GM21526 (cell line): ENCODE measurements around the gene GIT1.

Experiments used
- ATAC-seq: cut with Tn5 transposase; IDR thresholded peaks from one replicate; pipeline ENCODE4 v1.9.1; 2021; ENCODE audit warnings: moderate library complexity; ENCODE audit not compliant: unreplicated experiment, low FRiP score

The GIT1 gene

DNA sequence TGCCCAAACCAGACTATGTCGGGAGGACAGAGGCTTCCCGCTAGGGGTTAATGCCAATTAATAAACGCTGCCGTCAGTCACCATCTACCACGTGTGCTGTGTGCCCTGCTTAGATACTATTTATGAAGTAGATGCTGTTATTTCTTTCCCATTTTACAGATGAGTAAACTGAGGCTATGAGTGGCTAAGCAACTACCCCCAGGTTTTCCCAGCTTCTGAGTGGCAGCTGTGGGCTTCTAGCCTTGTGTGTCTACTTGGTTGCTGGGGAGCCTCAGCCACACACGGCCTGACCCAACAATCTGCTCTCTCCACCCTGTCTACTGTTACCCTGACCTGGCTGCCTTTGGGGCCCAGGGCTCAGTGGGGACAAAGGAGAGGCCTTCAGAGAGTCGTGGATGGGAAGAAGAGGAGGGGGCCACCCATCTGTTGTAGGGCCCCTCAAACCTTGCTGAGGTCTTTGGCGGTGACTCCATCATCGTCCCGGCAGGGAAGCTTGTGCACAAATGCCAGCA is 7.1 kb downstream of the GIT1 start:
- ATAC-seq = no peak

DNA sequence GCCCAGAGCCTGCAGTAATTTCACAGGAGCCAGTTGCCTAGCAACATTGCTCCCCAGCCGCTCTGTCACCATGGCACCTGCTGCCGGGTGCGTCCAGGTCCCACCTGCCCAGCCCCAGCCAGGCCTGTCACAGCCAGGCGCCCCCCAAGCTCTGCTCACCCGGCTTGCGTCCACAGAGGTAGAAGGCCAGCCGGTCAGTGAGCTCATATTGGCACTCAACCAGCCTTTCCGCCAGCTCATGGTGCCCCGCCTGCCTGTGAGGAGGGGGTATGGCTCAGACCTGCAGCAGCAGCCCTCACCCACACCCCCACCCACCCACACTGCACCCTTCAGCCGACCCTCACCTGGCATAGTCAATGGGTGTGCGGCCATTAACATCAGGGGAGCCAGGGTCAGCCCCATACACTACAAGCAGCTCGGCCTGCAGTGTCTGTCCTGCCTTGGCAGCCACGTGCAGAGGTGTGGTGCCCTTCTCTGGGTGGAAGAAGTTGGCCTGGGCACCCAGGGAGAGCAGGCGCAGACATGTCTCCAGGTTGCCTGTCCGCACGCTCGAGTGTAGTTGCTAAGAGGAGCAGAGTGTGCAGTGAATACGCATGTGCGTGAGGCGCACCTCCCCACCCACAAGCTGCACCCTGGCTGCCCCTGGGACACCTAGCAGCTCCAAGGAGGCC is 7.7 kb downstream of the GIT1 start:
- no peak for ATAC-seq

DNA sequence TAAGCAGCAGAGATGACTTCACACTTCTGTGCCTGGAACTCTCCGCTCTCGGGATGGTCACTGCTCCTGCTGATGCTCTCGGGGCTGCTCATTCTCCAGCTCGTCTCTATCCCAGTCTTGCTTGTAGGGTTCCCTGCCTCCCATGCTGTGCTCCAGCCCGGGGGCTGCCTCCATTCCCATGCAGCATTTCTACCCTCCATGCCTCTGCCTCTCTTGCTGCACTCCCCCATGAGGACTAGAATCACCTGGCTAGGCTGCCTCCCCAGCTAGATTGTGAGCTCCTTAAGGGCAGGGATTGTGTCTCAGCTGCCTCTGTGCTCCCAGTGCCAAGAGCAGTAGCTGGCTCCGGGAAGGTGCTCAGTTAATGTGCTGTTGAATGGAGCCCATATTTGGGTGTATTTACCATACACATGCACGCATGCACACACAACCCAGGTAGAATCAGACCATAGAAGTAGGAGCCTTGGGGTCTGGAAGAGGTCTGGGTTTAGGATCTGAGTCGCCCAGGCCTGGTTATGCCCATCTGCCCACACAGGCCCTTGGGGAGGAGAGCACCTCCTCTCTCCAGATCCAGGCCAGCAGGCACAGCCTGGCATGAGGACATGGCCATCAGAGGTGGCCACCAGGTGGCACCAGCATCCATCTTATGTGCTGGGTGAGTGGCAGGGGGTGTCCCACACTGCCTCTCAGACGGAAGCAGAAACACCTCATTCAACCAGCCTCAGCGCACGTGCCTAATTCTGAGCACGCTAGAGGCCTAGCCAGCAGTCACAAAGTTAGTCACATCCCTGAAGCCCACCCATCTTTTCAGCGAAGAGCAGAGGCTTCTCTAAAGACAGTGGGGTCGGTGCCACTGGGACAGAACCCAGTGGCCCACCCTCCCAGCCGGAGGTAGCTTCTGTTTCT is 9.3 kb downstream of the GIT1 start:
- peak; percentile 52 for ATAC-seq

DNA sequence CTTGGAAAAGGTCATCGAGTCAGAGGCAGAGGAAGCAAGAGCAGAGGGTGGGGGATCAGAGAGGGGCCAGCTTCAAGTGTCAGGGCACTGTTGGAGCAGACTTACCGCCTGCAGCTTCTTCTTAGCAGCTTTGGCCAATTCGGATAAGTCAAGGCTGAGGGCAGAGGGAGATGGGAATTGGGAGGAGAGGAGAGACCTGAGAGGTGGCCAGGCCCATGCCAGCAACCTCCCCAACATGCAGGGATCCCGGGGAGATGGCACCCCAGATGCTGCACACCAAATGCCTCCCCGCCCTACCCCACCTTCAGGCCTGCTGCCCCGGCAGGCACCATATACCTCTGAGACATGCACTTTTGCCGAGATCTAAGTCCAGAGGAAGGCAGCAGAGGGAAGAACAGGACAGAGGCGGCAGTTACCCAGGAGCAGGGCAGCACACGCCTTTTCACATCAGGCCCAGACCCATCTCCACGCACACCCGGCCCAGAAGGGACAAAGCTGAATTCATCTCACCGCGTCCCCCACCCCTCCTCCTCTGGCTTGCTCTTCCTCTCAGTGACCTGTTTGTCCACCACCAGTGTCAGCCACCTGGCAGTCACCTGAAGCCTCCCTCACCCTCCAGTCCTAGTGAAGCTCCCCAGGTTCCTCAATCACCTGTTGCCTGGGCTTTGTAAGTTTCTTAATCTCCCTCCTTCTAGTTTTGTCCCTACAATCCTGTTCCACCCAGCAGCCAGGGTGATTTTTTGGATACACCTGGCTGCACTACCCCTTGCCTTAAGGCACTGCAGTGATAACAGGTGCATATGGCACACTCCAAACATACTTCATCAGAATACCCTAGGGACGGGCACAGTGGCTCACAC is 10.6 kb downstream of the GIT1 start:
- no peak for ATAC-seq

DNA sequence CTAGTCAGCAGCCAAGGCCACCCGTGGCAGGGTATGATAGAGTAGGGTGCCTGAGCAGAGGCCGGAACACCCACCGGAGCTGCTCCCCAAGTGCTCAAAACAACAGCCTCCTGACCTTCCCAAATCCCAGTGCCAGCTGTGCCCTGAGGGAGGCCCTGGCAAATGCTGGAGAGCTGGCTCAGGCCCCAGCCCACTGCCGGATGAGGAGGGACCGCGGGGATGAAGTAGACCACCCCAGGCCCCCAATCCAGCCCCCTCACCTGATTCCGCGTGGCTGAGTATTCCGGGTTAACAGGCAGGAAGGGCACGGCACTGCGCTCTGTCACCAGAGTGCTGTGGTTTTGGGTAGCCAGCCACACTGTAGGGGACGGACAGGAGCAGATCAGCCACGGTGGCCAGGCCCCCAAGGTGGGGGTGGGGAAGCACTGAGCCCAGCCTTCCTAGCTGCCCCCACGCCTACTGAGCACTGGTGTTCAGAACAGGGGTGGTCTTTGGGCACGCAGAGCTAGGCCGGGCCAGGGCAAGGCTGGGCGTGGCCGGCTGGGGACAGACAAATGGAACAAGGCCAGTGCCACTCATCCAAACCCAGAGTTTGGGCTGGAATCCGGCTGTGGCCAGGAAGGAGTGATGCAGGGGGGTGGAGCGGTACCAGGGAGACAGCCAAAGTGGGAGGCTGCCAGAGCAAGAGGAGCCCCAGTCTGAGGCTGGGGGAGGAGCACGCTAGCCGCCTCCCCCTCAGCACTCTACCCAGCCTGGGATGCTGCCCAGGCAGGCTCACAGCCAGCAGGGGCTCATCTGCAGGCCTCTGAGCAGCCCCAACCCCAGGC is 11.8 kb downstream of the GIT1 start:
- no peak for ATAC-seq

DNA sequence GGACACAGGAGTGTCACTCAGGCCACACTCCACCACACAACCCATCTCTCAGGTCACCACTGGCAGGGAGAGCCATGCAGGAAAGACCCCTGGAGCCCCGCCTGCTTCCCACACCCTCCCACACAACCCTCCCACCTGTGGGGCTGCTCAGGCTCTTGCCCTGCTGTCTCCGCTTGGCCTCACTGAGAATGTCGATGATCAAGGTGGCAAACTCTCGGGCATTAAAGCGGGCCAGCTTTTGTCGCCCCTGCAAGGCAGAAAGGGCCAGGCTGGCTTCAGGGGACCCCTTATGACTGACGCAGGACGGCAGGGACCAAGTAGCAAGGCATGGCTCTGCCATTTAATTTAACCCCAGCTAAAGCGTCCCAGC is 12.5 kb downstream of the GIT1 start:
- no peak for ATAC-seq

DNA sequence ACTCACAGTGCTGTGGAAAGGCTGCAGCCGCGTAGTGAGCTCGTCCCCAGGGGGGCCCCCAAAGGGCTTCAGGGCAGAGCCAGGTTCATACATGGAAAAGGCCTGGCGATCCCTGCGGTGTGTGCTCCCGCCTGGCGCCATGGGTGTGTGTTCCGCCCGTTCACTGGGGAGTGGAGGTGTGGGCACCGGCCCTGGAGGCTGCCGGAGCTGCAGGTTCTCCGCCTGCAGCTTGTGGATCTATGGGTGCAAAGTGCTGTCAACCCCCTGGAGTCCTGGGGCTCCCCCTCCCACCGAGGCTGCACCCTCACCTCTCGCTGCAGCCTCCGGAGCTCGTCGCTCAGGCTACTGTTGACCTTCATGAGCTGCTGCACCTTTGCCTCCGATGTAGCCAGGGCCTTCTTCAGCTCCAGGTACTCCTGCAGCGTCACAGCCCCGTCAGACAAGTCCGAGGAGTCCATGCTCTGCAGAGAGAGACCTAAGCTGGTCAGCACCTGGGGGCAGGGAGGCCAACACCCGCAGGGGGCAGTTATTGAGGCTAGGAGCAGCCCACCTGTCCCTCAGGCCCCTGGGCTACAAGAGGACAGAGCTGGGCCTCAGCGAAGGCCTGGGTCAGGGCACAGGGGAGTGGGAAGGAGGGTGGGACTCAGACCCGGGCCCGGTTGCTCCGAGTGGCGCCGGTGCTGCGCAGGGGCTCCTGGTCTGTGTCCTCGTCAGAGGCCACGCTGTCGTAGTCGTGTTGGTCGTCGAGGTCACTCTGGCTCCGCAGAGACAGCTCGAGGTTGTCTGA is 13.0 kb downstream of the GIT1 start:
- ATAC-seq = no peak

DNA sequence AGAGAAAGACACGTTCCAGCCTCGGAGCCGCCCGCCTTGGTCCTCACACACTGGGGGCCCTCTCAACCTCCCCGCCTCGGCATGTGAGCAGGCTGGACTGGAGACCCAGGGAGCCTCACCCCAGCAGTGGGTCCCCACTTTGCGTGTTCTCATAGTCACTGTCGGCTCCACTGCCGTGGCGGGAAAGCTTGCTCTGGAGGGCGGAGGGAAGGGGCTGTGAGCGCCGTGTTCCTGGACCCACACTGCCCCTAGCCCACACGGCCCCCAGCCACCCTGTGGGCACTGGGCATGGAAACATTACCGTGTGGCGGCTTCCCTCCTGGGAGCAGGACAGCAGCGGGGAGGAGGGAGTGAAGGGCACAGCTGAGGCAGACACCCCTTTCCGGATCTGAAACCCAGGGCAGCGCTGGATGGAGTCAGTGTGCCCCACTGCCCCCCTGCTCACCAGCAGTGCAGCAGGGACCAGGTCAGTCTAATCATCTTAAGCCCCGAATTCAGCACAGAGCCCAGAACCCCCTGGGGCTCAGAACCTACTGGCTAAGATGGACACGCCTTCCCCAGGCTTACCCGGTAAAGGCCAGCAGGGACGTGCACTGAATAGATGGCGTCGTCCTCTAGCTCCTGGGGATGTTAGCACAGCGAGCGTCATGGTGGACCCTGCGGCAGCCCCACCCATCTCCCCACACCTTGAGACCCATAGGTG is 13.8 kb downstream of the GIT1 start:
- no peak for ATAC-seq

DNA sequence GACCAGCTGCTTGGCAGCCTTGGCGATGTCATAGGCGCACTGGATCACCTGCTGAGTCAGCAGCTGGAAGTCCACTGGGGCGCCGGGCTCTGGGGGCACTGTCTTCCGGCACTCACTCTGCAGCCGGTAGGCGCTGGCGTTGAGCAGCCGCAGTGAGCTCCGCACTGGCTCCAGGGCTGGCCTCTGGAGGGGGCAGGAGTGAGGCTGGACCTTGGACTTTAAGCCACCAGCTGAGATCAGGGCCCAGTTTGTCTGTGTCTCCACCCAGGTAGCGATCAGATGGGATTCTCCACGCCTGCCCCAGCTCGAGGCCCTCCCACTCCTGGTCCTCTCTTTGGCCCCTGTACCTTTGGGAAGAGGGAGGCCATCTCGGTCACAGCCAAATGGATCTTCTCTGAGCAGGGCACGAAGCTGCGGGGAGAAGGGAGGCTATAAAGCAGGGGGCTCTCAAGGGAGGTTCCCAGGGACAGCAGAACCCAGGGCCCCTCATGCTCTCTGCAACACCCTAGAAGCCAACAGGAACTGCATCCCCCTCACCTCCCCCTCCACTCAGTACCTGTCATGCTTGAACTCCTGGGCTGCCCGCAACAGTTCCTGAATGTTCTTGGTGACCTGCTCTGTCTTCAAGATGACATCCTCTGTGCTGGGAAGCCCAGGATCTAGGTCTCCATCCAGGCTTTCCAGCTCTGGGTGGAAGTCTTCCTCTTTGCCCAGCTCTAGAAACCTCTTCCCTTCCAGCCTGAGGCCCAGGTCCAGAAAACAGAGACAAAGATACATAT is 14.5 kb downstream of the GIT1 start:
- ATAC-seq = no peak

DNA sequence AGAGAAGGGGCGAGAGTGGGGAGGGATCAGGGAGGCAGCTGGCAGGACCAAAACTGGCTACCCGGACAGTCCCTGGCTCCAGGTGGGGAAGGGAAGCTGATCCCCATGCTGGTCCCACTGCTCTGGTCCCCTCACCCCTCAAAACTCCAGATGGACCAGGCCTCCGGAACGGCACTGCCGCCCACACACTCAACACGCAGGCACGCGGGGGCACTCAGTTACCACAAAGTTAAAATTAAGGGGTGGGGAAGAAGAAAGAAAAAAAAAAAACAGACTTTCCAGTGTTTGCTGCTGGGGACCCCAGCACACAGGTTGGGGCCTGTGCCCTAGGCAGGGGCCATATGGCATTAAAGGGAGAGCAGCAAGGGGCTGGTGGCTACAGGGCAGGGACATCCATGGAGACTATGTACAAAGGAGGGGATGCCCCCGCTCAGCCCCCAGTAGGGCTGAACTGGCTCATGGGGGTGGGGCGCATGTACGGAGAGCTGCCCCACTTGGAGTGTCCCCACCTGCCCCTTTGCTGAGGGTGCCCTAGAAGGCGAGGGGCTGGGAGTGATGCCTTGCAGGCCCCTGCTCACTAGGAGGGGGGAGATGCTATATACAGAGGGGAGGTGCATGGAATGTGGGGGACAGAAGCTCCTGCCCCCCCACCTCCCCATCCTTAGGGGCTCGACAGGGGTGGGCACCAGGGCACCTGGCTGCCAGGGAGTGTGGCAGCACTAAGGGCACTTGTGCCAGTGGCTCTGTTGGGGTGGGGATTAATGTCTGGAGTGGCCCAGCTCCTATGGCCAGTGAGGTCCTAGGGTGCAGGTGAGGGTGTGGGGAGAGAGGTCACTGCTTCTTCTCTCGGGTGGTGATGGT is 15.3 kb downstream of the GIT1 start:
- no peak for ATAC-seq

DNA sequence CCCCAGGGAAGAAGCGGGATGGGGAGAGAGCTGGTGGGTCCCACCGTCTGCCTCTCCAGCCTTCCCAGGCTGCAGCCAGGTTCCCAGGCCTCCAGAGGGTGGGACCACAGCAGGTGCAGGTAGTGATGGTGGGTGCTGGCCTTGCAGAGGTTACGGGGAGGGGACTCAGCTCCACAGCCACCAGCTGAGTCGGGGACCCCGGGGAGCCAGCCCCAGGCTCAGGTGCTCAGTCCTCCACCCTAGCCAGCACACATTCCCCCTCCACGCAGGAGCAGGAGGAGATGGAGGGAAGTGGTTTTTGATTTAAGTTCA is 15.9 kb downstream of the GIT1 start:
- ATAC-seq = no peak

DNA sequence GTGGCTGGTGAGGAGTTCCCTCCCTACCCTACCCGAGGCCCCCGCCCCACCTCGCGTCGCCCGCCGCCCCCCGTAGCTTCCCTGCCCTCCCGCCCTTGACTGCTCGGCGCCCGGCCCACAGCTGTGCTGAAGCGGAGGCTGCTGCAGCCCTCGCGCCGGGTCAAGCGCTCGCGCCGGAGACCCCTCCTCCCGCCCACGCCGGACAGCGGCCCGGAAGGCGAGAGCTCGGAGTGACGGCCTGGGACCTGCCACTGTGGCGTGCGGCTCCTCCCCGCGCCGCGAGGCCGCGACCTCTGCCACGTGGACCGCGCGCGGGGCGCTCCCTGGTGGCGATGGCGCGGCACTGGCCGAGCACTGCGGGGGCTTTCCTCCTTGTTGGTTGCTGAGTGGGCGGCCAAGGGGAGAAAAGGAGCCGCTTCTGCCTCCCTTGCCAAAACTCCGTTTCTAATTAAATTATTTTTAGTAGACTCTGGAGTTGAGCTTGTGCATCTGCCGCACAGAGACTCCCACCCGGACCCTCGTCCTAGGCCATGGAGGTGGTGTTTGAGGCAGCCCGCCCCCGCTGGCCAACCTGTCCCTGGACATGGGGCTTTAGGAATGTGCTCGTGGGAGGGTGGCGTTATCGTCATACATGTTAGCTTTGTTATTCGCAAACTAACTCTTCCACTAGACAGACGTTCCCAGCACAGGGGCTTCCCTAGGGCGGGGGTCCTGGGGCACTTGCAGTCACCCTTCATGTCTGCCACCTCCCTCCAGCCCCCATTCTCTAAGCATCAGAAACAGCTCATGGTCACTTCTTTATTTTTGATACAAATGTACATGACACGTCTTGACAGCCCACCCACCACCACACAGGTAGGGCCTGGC is 16.5 kb downstream of the GIT1 start:
- ATAC-seq = no peak

DNA sequence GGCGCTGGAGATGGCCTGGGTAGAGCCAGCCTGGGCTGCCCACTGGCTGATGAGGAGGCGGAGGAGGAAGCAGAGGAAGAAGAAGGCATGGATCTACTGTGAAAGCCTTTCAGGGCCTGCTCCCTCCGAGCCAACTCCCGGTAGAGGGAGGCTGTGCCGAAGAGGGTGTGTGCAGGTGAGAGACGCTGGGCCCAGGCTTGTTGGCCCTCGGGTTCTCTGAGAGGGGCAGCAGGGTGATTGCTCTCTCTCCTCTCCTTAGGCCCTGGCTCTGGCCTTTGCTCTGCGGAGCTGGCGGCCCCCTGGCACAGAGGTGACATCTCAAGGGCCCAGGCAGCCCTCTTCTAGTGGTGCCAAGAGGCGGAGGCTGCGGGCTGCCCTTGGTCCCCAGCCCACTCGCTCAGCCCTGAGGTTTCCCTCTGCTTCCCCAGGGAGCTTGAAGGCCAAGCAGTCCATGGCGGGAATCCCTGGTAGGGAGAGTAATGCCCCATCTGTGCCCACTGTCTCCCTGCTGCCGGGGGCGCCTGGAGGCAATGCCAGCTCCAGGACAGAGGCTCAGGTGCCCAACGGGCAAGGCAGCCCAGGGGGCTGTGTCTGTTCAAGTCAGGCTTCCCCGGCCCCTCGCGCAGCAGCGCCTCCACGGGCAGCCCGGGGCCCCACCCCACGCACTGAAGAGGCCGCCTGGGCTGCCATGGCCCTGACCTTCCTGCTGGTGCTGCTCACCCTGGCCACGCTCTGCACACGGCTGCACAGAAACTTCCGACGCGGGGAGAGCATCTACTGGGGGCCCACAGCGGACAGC is 17.4 kb downstream of the GIT1 start:
- no peak for ATAC-seq

DNA sequence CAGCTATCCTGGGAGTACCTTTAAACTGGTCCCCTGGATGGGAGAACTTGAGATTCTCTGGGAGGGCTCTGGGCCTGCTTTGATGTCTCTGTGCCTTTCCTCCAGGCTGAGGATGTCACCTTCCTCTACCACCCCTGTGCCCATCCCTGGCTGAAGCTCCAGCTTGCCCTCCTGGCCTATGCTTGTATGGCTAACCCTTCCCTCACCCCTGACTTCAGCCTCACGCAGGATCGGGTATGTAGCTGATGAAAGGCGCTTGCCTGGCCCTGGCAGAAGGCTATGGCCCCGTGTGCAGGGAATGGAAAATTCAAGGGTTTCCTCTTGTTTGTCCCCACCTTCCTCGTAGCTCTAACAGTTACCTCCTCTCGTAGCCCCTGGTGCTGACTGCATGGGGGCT is 18.0 kb downstream of the GIT1 start:
- no peak for ATAC-seq

DNA sequence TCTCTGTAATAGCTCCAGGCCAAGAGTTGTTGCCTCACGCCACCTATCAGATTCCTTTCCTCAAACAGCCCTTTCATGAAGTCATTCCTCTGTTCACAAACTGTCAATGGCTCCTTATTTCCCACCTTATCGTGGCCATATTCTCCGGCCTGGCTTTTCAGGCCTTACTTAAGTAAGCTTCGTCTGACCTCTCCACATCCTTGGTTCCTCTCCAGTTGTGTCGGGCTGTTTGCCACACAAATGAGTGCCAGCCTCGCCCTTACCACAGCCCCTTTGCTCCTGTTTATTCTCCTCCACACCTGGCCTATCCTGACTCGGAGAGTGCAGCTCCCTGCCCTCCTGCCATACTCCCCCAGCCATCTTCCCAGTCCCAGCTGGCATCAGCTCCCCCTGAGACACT is 18.9 kb downstream of the GIT1 start:
- no peak for ATAC-seq
